A549 treated with CpdA at 1 μM for 4 hours (cell line): ENCODE measurements around the gene MPV17L2. TPM values are rescaled to one million over a fixed set of nuclear protein-coding genes. Genes with fewer than 3 reads are reported as not detected.

Experiments
- total RNA-seq: library from RNA; stranded (reverse); fragments of 200-300 nt; extraction: Qiagen RNA extraction; gene quantifications from 5 replicates; pipeline ENCODE4 v1.2.3, GENCODE V29; 2022; ENCODE audit warnings: low read depth

The MPV17L2 gene
- 8.2 to 13.6 TPM (median 13.0 TPM) in 5 replicates for total RNA-seq

DNA sequence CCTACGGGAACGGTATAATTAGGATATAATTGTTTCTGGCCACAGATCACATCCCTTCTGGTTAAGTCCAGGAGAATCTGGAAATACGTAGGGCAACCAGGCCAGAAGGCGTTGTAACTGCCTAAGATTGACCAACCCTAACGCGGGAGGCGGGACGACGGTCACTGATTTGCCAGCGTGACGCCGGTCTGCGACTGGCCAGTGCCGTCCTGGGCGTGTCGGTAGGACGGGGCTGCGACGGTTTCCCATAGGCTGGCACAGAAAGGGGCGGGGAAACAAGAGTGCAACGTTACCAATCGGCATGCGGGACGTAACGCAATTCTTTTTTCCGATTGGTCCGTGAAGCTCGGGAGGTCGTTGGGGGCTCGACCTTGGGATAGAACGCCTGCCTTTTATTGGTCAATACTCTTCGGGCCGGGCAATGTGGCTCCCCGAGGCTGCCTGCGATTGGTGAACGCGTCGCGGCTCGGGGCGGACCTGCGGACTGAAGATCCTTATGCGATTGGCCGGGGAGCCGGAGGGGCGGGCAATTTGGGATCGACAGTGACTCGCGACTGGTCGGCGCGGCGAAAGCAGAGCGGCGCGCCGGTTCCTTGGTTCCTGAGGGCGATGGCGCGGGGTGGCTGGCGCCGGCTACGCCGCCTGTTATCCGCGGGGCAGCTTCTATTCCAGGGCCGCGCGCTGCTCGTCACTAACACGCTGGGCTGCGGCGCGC lies at the start of gene MPV17L2:
MPV17L2 (plus strand) TSS at position 546 of the 715 bp plus-strand sequence; CDS start at position 610, 64 bp downstream.

DNA sequence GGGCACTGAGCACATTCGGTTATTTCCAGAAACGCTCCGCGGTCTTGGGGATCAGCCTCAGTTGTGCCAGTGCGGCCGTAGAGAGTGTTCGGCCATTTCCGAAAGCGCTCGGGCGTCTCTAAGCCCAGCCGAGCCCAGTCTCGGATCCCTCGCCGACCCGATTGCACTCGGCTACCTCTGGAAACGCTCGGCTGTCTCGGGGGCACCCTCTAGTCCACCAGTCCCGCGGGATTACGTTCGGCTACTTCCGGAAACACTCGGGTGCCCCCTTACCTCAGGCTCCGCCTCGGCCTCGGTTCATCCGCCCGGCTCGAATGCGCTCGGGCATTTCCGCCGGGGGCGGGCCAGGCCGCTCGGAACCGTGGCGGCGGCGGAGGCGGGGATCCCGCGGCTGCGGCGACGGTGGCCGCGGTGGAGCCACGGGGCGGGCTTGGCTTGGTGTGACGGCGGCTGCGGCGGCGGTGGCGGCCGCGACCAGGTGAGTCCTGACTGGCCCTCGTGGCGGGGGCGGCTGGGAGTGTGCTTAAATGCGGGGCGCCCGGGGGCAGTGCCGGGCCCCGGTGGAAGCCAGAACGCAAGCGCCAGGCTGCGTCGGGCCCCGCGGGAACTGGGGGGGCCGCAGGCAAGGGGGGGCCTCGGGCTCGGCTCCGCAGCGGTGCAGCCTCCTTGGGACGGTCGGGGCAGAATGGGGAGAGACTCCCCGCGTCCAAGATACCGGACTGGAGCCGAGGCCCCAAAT lies 40.0 kb upstream of the MPV17L2 start, which contains the start of gene PIK3R2:
PIK3R2 (plus strand) TSS at position 347 of the 739 bp plus-strand sequence. CDS start 2,717 bp downstream, outside the sequence.

GRCh38 chr19:18173572-18174288 lies 19.3 kb upstream of the MPV17L2 start, which contains the start of gene IFI30:
IFI30 (plus strand) TSS chr19:18173813; CDS start chr19:18173842, 29 bp downstream.

DNA sequence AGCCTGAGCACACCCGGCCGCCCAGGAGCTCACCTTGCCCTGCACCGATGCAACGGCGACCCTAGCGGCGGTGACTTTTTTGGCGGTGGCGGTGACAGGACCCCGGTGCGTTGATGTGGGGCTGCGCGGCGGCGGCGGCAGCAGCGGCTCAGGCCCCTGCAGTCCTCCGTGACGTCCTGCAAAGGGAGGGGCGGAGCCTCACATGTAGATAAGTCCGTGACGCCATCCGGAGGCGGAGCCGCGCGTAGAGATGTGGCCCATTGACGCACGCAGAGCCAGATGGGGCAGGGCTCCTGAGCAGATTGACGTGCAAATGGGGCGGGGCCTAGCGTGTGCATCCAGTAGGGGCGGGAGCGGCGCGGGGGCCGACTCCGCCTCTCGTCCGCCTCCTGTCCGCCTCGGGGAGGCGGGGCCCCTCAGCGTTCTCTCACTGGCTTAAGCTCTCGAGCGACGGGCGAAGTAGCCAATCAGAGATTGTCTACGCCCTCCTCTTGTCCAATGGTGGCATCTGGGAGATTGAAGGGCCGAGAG lies 10.9 kb downstream of the MPV17L2 start, which contains the start of gene RAB3A:
RAB3A (minus strand) TSS at position 180 of the 531 bp plus-strand sequence. CDS start 1,302 bp downstream, outside the sequence.

DNA sequence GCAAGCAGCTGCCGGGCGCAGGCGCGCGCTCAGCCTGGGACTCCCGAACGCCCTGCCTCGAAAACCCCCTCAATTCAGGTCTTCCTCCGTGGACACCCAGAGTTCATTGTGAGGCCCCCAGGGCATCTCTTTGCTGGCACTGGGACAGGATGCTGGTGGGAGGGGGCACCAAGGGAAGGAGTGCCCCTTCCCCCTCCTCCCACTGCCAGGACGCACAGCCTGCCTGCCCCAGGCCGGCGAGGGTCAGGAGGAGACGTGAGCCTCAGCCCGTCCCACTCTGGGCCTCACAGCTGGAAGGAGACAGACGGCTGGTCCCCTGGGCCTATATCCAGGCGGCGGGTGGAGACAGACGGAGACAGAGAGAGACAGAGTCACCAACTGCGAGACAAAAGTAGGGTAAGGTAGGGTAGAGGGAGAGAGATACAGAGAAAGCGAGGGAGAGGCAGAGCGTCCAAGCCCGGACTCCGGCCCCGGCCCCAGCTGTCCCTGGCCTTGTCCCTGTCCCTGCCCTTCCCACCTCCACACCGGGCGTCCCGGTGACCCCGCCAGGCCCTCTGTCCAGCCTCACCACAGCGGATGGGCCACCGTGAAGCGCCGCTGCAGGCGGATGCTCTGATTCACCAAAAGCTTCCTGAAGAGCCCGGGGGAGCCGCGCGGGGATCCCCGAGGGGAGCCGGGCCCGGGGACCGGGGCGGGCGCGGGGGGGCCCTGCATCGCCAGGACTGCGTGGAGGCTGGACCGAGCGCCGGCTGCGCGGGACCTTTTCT lies 32.9 kb downstream of the MPV17L2 start, which contains the start of gene PDE4C:
PDE4C (minus strand) TSS at position 737 of the 767 bp plus-strand sequence; CDS start at position 714, 23 bp downstream.

Other genes with a start within 250 kb of the MPV17L2 start
- 0.37 to 1.4 TPM (median 0.59 TPM) in 5 replicates for gene KCNN1, start 226.1 kb upstream of the MPV17L2 start, total RNA-seq
- gene ARRDC2, start 185.0 kb upstream of the MPV17L2 start, total RNA-seq, result 19.4 to 29.6 TPM (median 27.1 TPM) in 5 replicates
- gene IL12RB1, start 106.3 kb upstream of the MPV17L2 start, total RNA-seq, result not detected in 5 replicates
- 1.7 to 2.6 TPM (median 1.9 TPM) in 5 replicates for gene MAST3, start 95.4 kb upstream of the MPV17L2 start, total RNA-seq
- 1.7 to 11.5 TPM (median 8.6 TPM) in 5 replicates for gene PIK3R2, start 40.1 kb upstream of the MPV17L2 start, total RNA-seq
- gene IFI30, start 19.4 kb upstream of the MPV17L2 start, total RNA-seq, result 12.2 to 20.9 TPM (median 15.6 TPM) in 5 replicates
- gene RAB3A, start 10.8 kb downstream of the MPV17L2 start, total RNA-seq, result 0.63 to 1.1 TPM (median 0.78 TPM) in 5 replicates
- gene PDE4C, start 33.2 kb downstream of the MPV17L2 start, total RNA-seq, result 0.08 to 0.22 TPM (median 0.16 TPM) in 4 of 5 replicates, not detected in the other
- gene IQCN, start 81.2 kb downstream of the MPV17L2 start, total RNA-seq, result 0.31 to 0.59 TPM (median 0.39 TPM) in 5 replicates
- gene JUND, start 88.4 kb downstream of the MPV17L2 start, total RNA-seq, result 27.0 to 68.8 TPM (median 60.8 TPM) in 5 replicates
- gene LSM4, start 129.9 kb downstream of the MPV17L2 start, total RNA-seq, result 212 to 240 TPM (median 230 TPM) in 5 replicates
- 2.2 to 3.7 TPM (median 3.6 TPM) in 5 replicates for gene PGPEP1, start 147.4 kb downstream of the MPV17L2 start, total RNA-seq
- 32.5 to 82.2 TPM (median 56.6 TPM) in 5 replicates for gene GDF15, start 192.9 kb downstream of the MPV17L2 start, total RNA-seq
- gene LRRC25, start 204.4 kb downstream of the MPV17L2 start, total RNA-seq, result 0.05 TPM in 2 of 5 replicates, not detected in the others
- gene SSBP4, start 226.2 kb downstream of the MPV17L2 start, total RNA-seq, result 35.0 to 58.4 TPM (median 53.9 TPM) in 5 replicates
- gene ISYNA1, start 244.9 kb downstream of the MPV17L2 start, total RNA-seq, result 31.8 to 43.0 TPM (median 41.5 TPM) in 5 replicates